NCI-H146 treated with DMSO at 0.1 percent for 48 hours (cell line): ENCODE results near the gene FKBP15.

Experiments used
- DNase-seq: peaks from one replicate; lab custom pipeline; 2025; ENCODE audit not compliant: unreplicated experiment; lab: John Stamatoyannopoulos, UW

FKBP15 gene

DNA sequence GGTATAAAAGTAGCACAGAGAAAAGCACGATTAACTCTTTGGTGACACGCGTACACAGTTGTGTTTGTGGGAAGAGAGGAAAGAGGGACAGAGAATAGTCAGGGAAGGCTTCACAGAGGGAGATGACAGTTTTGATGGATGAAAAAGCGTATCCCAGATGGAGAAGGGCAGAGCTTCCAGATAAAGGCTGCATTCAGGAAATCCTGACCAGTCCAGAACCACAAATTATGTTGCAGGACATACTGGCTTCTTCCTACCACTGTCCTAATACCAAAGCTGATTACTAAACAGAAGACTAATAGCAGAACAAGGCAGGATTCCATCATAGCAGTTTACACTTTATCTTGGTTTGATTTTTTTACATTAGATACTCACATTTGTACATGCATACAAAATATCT, 35.8 kb downstream of the FKBP15 start:
- no peak for DNase-seq

DNA sequence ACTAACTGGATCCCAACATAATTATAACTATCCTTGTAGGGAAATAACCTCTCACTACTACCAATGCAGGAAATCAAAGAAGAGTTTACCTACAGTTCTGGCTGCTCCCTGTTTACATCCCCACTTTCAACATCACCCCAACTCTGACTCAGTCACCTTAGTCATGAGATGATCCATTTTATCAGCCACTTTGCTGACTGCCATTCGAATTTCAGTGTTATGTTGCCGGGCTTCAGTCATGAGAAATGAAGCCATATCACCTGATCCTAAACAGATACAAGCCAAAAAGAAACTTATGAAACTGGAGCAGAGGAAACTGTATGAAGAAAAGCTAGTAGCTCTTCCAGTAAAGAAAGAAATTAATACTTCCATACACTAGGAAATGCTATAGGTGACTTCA, 36.5 kb downstream of the FKBP15 start:
- no peak for DNase-seq

DNA sequence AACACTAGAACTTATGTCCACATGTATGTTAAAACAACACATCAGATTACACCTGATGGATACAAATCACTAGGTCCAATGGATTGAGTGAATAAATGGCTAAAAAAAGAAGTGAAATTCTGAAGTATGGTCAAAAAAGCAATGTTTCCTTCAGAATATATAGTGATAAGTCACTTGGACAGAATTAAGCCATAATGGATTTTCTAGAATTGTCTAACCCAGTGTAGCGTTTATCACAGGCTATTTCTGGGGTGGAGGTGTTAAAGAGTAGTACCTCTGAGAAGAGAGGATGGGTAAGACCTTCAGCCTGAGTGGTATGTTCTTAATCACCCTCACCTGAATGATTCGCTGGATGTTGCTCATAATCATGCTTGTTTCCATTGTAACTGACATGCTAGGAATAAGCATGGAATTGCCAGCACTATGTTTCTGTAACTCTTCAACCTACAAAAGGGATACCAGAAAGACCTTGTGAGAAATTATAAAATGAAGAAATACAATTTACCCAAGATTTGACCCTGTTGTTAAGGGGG, 37.1 kb downstream of the FKBP15 start:
- no peak for DNase-seq

DNA sequence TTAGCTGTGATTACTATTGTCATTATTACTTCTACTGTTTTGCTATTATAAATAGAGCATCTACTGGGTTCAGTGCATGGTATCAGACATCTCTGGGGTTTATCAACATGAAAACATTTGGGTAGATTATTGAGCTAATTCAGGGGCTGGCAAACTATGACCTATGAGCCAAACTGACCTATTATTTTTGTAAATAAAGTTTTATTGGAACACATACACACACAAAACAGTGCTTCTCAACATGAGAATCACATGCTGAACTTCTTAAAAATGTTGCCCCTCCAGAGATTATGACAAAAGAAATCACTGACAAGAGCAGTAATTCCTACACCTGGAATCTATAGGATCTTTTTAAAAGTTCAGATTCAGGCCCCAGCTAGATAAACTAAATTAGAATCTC, 39.9 kb downstream of the FKBP15 start:
- no peak for DNase-seq

DNA sequence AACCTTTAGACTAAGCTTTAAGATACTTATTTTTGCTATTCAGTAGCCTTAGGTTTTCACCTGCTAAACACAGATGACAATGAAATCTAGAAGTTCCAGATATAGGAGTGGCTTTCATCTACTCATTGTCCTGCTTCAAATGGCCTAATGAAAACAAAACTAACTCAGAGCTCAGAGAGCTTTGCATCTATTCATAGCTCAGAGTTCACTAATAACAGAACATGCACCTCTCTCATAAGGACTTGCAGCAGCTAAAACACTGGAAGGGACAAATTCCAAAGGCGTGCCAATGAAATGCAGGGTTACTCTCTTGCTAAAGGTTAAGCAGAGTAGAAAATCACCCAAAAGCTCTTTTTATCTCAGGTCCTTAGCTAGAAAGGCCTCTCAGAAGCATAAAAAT, 41.2 kb downstream of the FKBP15 start:
- no peak for DNase-seq

DNA sequence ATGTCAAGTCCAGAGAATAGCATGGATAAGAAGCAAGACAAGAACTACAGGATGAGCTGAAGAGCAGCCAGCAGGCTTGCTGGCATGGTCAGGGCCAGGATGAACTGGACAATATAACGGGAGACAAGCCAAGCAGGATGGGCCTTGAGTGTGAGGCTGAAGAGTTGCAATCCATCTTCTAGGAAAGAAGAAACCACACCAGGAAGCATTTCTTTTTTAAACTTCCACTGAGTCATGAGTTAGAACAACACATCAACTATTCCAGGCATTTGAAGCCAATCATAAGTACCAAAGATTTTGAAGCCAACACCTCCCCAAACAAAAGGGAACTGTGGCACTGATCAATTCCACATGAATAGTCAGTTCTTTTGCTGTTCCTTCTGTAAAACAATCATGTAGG, 43.0 kb downstream of the FKBP15 start:
- no peak for DNase-seq

DNA sequence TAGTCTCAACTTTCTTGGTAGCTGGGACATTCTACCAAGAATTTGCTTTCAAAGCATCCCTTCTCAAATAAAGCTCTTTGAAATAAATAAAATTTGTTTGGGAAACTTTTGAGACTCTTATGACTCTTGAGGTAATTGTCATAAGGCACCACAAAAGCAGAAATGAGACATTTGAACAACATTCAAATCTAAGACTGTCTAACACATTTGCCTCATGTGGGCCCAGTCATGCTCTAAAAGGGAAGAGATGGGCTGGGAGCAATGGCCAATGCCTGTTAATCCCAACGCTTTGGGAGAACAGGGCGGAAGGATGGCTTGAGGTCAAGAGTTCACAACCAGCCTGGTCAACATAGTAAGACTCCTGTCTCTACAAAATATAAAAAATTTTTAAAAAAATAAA, 43.8 kb downstream of the FKBP15 start:
- DNase-seq = no peak

DNA sequence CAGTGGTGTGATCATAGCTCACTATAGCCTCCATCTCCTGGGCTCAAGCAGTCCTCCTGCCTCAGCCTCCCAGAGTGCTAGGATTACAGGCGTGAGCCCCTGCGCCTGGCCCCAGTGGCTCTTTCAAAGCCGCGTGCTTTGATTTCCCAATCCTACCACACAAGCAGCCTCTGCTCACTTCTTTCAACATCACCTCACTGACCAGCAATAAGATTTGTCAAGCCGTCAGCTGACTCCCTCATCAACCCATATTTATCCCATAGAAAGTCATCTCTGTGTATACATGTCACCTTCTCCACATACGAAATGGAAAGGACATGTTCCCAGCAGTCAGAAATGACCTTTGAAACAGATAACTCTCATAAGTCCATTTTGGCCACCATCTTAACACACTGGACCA, 44.3 kb downstream of the FKBP15 start:
- no peak for DNase-seq

DNA sequence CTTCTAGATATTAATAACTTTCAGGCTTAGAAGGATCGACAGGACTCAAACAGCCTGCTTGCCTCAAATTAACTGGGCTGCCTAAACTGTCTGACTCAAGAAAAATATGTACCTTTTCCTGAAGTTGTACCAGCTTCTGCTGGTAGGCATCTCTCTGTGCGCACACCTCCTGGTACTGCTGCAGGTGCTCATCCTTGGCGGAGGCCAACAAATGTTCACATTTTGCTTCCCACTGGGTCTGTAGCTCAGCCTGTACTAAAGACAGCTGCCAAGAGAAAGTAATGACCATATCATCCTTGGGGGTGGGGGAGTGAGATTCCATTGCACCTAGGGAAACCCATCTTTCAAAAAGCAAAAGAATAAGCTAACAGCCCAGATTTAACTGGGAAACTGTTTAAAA, 47.7 kb downstream of the FKBP15 start:
- DNase-seq = no peak

DNA sequence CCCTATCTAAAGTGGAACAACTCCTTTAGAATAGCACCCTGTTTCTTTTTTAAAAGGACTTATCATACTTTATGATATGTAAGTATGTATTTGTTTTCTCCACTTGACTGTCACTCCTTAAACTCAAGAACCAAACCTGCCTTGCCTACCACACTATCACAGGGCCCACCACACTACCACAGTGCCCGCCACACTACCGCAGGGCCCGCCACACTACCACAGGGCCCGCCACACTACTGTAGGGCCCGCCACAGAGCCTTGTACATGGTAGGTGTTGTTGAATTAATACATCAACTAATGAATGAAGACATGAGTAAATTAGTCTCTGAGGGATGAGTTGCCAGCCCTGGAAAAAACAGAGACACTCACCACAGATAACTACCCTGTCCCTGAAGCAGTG, 52.3 kb downstream of the FKBP15 start:
- DNase-seq = no peak

DNA sequence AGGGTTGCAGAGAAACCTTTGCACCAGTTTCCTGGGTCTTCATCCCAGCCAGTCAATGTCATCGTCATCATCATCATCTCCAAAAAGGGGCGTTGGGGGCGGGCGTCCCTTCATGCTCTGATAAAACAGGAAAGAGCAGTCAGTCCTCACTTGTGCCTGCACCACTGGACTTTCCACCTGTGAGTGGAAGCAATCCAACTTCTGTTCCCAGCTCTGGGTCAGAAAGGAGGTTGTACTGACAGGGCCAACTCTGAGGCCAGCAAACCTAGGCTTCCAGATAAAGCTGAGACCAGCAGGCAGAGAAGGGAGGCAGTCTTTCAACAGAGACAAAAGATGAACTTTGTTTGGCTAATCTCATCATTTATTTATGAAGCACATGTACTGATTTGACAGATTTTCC, 55.0 kb downstream of the FKBP15 start:
- no peak for DNase-seq

DNA sequence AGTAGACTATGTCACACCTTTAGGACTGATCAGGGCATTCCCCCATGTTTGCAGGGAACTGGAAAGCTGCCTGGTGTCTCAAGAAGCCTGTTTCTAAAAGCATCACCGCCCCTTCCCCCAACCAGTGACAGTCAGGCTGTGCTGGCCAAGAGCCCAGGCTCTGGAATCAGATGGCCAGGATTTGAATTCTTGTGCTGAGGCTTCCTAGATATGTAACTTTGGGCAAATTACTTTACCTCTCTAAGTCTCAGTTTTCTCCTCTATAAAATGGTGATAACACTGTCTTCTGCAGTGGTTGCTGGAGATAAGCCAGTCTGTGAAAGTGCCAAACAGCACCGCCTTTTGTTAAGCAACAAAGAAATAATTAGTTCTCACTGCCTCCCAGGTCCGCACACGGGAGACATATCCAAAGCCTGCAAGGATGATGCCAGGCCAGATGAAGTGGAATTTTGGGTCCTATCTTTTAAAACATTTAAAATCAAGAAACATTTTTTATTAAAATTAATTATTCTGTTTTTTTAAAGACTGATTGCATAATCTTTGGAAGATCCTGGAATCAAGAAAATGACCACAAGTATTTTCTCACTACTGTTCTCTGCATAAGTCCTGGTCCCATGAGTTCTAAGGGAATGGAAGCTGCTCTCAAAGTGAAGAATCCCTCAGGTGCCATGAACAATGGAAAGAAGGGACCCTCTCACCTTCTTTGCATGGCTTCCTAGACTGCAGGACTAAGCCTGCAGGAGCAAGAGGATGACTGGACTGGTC, 56.4 kb downstream of the FKBP15 start:
- no peak for DNase-seq

DNA sequence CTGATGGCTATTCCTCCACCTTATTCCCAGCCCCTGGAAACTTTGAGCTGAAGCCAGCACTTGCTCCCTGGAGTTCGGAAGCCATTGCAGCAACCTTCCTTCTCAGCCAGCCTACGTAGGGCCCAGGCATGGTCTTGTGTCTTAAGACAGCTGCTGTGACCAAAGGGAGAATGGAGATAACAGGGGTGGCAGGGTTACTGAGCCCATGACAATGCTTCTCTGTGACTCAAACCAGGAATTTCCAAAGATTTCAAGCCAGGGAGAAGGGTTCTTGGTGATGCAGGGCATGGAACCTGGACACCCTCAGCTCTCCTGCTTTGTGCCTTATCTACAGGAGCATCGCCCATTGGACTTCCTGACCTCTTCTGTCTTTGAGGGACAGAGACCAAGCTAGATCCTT, 58.1 kb downstream of the FKBP15 start:
- no peak for DNase-seq

DNA sequence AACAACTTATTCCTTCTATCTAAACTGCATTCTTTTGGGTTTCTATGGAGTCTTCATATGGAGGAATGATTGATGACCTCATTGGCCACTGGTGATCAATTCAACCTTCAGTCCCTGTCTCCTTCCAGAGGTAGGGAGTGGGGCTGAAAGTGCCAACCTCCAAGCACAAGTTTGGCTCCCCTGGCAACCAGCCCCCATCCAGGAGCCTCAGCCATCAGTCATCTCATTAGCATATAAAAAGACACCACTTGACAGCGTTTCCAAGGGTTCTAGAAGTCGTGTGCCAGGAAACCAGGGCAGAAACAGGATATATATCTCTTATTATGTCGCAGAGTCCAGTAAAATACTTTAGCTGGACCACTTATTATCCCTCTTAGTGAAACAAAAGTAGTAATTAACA, 60.5 kb downstream of the FKBP15 start:
- no peak for DNase-seq

DNA sequence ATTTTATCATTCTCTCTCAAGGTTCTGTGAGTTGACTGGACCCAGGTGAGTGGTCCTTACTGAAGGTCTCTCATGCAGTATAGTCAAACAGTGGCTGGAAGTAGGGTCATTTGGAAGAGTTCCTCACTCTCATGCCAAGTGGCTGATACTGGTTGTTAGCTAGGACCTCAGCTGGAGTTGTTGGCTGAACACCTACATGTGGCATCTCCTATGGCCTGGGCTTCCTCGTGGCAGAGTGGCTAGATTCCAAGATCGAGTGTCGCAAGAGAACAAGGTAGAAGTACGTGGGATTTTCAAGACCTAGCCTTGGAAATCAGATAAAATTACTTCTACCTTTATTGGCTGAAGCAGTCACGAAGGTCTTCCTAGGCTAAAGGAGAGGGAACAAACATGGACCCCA, 62.6 kb downstream of the FKBP15 start:
- no peak for DNase-seq

DNA sequence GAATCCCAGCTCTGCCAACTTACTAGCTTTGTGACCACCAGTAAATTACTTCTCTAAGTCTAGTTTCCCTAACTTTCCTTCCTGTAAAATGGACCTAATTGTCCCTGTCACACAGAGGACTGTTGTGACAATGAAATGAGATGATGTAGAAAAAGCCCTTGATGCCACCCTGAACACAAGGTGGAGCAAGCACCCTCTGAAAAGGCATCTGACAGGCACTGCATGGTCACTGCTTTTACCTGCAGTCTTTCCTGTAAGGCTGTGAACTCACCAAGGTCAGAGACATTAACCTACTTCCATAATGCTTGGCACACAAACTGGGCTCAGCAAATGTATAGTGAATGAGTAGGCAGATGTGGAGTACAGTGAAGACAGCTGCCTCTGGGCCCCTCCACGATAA, 64.2 kb downstream of the FKBP15 start:
- no peak for DNase-seq

DNA sequence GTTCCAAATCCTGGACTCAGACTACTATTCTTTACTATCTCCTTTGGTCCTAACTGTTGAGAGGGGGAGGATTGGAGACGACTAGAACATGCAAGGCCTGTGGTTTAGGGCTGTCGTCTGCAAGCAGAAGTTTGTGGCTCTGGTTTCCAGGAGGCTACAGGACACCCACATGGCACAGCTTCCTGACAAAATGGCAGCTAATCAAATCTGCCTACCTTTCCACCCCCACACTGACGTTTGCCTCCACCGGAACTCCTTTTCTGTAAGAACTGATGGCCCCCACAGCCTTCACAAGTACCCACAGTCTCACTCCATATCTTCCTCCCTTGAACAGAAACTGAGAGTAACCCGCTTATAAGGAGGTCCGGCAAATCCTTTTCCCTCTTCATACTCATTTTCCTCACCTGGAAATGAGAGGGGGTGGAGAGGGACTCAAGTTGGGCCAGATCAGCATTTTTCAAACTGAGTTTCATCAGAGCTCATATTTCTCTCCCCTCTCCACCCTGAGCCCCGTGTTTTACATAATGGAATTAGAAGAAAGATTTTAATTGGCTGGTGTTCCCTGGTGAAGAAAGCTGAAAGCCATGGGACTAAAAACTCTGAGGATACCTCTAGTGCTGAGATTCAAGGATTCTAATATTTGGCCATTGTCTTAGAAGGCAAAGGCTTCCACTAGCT, 65.0 kb downstream of the FKBP15 start:
- DNase-seq = no peak

DNA sequence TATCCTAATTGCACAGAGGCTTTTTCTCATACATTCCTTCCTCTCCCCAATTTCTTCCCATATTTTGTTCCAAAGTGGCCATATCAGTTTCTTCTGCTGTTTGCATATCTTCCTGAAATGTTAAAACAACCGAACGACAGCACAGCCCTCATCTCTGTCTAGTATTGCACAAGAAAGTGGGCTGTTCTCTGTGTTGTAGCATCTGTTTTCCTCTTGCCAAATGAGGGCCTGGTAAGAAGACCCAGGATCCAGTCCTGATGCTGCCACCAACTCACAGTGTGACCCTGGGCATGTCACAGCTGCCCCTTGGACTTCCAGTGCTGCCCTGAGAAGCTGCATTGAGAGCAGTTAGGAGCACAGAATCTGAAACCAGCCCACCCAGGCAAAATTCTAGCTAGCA, 66.1 kb downstream of the FKBP15 start:
- no peak for DNase-seq

DNA sequence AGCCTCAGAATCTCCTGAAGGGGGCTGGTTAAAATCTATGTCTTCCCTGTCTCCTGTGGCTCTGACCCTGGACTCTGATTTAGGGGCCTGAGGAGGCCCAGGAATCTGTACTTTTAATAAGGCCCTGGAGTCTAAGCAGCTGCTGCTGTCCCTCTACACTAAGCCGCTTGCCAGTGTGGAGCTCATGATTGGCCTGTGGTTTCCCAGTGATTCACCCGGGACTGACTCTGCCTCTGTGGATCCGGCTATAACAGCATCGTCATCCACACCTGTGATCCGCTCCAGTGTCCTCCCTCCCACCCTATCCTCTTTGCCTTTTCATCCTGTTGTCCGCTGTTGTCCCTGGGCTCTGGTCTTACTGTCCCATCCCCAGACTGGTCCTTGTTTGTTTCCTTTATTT, 66.6 kb downstream of the FKBP15 start:
- no peak for DNase-seq

DNA sequence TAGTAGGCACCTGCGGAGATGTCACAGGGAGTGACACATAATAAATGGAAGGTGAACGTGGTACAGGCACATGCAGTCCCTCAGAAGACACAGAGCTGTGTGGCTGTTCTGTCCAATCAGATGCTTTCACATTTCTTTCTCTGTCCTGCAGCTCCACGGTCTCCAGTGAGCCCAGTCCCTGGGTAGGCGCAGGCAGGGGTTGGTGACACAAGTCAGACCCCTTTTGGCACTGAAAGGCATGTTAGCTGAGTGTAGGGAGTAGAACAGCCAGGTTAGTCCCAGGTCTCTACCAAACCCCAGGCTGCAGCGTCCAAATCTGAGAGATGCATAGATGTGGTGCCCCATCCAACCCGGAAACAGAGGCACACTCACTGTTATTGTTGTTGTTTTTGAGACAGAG, 67.5 kb downstream of the FKBP15 start:
- no peak for DNase-seq

DNA sequence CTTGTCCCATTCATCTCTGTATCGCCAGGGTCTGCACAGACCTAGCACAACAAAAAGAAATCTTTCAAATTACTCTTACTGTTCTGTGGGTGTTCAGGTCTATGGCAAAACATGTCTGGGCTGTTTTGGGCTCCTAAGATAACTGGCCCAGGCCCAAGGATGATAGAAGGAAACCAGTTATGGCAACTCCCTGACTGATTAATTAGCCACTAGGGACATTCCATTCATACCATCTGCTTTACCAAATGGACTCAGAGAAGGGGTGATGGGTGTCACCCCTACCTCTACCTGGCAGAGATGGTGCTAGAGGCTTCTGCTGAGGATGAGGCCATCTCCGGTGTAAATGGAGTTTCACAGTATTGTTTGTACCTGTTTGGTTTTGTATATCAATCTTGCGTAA, 68.4 kb downstream of the FKBP15 start:
- no peak for DNase-seq

DNA sequence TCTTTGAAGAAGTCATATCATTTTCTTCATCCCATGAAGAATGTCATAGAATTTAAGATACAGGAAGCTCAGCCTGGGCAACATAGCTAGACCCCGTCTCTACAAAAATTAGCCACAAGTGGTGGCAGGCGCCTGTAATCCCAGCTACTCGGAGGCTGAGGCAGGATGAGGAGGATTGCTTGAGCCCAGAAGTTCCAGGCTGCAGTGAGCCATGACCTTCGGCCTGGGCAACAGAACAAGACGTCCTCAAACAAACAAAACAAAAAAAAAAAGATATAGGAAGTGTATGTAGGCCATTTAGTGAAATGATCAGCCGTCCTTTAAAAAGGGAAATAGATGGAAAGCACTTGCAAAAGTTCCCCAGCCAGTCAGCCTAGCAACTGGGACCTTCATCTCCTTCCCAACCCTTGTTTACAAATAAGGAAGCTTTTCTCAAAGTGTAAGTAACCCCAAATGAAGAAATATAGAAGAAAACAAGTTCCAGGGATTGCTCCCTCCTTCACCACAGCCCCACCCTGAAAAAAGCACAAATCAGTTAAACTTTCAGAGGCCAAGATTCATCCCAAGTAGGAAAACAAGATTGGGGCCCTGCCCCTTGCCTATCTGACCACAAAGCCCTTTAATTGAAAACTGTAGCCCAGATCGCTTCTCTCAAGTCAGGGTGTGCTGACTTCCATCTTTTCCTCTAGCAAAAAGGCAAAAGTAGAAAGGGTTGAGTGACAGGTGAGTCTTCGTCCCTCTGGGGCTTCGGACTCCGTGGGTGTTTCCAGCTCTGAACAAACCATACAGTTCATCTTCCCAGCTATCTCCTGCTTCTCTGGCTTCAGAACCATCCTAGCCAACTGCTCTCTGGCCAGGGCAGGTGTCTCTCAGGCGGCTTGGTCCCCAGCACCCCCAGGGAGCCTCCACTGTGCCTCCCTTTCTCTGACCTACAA, 69.1 kb downstream of the FKBP15 start:
- no peak for DNase-seq
